GM19035 (cell line): ENCODE results near the gene NFASC.

Source experiments
- ATAC-seq: cut with Tn5 transposase; IDR thresholded peaks from one replicate; pipeline ENCODE4 v1.9.1; 2021; ENCODE audit not compliant: unreplicated experiment

NFASC gene

DNA sequence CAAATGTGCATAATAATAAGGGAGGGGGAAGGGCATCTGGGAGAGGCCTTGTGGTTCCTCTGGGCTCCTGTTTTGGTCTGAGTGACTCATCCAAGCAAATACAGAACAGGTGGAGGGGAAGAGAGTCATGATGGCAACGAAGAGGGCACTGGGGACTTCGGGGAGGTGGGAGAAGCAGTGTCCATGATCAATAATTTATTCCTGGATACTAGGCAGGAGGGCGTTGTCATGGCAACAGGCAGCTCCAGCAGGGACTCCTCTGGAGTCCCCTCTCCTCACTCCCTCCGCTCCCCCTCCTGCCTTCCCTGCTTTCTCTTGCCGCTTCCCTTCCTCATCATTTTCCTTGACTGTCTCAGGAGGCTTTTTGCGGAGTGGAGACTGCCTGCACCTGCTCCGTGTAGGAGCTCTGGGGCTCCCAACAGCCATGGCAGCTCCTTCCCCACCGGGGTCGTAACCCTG, 12.3 kb upstream of the NFASC start:
- ATAC-seq: no peak

DNA sequence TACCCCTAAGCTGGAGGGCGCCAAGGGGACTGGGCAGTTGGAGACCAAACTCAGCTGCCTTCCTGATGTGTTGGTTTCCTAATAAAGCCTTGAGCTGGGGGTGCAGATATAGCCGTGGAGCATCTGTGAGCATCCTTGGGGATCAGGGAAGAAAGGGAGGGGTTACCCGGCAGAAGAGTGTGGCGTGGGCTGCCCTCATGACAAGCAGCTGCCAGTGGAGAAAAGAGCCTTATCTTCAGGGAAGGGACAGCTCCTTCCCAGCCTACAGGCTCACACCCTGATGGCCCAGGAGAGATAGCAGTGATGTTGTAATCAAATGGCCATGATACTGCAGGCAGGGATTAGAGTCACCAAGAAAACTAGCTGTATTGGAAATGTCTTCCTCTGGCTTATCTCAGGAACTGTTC, 10.8 kb upstream of the NFASC start:
- ATAC-seq: no peak

DNA sequence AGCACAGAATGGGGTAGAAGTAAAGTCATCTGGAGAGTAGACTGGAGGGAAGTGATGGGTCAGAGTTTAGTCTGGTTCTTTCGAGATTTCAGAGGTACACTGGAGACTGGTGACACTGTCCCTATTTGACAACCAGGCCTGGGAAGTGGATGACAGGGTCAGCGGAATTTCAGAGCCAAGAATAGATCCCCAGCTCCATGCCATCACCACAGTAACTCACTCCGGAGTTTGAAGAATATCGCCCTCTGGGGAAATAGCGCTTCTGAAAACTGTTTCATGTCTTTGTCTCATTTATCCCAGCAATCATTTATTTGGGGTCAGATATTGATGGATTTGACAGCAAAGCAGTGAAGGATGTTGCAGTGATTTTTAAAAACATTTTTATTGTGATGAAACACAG, 7.6 kb upstream of the NFASC start:
- ATAC-seq: no peak

DNA sequence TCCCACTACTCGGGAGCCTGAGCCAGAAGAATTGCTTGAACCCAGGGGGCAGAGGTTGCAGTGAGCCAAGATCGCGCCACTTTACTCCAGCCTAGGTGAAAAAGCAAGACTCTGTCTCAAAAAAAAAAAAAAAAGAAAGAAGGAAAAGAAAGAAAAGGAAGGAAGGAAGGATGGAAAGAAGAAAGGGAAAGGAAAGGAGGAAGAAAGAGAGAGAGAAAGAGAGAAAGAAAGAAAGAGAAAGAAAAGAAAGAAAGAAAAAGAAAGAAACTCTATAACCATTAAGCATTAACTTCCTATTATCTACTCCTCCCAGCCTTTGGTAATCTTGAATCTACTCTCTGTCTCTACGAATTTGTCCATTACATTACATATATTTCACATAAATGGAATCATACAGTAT, 6.9 kb upstream of the NFASC start:
- ATAC-seq: no peak

DNA sequence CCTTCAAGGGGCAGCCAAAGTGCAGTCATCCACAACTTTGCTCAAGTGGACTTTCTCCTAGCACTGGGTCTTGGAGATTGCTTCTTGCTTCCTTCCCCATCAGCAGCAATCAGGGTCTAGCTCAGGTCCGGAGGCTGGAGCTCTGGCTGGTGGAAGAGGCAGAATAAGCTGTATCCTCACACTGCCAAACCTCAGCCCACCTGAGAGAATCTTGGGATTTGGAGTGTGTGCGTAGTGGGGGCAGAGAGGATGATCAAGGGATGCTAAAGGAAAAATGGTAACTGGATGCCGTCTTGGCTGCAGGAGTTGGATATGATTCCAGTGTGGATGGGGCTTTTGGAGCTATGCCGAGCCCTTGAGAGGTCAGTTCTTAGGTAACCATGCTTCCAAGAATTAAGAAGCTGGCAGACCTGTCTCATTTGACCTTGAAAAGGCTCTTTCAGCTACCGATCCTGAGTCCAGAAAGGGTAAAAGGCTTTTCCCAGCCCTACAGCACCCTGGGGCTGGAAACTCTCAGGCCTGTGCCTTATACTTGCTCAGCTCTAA, 4.5 kb upstream of the NFASC start:
- ATAC-seq: no peak

DNA sequence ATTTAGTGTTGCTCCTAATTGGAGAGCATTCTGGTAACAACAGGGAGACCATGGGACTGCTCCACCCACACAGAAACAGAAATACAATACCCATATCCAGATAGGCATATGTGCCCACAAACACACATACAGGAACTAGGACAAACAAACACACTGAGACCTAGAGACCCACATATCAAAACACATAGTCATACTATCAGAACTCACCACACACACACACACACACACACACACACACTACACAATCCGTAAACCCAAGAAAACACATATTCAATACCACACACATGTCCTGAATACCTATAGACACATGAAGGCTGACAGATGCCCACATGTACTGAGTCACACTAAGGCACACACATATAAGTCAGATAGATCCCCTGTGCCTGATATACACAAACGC, 3.5 kb upstream of the NFASC start:
- ATAC-seq: no peak

DNA sequence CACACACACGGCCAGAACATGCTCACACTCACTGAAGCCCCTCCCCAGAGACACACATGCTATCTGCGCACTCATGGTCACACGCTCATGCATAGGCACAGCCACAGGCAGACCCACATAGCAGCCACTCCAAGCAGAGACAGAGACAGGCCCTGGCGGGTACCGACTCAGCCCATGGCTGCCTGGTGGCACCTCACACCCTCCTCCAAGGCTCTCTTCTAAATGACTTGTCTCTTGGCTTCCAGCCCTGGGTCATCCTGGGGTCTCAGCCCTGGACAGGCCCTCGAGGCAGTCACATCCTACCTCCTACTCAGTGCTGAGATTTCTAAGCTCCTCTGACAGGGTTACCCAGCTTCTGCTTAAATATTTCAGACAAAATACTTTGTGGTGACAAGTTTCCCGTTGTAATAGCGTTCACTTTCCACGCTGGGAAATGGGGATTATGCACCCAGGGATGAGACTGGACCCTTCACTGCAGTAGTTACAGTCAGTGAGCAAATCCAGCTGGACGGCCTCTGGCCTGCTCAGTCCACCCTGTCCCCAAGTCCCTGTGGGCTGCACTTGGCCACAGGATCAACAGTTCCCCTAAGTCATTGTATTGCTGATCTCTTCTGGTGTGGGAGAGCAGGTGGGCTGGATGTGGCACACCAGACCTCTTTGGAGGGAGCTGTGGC, 2.9 kb upstream of the NFASC start:
- no peak for ATAC-seq

DNA sequence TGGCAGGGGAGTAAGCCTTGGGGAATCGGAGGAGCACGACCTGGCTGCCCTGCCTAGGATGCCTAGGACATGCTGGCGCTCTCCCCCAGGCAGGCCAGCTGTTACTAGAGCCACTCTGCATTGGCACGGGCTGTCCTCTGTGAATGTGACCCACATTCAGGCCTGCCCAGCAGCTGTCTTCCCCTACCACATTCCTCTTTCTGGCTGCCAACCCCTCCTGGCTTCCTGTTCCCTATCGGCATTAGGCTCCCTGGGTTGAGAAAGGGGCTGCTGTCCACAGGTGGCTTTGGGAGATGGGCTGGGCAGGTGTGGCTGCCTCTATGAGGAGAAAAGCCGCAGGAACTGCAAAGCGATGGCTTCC, 2.3 kb upstream of the NFASC start:
- no peak for ATAC-seq

DNA sequence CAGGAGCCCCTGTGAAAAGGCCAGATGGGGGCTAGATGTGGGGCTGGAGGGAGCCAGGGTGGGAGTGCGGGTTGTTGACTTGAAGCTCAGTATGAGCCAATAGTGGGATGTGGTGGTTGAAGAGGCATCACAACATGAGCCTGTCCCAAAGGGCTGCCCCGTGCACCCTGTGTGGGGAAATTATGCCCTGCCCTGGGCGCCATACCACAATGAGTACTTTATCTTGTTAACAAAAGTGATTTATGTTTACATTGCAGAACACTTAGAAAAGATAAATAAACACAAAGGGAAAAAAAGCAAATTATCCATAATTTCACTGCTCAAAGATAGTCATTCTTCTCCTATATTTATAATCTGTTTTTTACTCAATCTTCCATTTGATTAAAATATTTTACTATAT, 1.6 kb upstream of the NFASC start:
- no peak for ATAC-seq

DNA sequence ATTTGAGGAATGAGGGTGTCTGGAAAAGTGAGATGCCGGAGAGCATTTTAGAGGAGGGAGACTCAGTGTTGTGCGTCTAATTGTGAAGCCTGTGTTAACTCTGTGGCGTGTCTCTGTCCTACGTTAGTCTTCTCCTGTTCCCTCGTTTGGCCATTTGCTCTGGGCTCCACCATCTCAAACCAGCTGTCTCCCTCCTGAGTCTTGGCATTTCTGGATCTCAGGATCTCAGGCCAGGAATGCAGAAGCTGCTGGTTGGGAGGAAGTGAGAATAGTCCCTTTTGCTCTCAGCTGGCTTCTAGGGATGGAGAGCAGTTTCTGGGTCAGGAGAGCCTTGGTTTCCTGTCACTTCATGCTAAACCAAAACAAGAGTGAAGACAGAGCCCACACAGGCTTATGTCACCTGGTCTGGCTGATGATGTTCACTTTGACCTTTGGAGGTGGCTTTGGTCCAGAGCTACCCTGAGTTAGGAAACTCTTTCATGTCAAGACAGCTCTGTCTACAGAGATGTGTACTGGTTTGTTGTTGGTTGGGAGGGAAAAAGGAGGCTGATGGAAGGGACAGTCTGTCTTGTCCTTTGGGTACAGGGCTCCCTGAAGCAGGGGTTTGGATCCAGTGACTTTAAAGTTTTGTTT, 859 bp downstream of the NFASC start:
- ATAC-seq: no peak

DNA sequence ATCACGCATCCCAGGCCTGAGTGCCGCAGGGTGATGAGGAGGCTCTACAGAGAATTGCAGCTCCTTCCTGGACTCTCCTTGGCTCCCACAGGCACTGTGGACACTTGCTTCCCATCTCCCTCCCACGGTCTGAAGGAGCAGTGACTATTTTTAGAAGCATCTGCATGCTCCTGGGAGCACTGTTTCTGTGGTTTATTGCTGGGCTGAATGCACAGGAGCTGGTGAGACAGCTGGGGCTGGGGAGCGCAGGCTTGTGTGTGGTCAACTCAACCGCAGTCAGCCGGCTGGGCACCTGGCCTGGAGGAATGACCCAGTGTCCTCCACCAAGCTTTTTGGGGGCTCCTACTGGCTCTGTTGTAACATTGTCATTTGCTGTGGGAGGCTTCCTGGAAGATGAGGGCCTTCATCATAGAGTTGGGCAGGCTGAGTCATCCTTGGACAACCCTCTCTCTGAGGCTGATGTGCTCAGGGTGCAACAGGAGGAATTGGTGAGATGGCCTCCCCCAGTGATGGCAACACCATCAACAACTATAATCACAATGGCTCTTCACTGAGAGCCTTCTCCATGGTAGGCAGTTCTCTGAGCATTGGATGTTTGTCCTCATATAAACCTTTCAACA, 1.7 kb downstream of the NFASC start:
- no peak for ATAC-seq

DNA sequence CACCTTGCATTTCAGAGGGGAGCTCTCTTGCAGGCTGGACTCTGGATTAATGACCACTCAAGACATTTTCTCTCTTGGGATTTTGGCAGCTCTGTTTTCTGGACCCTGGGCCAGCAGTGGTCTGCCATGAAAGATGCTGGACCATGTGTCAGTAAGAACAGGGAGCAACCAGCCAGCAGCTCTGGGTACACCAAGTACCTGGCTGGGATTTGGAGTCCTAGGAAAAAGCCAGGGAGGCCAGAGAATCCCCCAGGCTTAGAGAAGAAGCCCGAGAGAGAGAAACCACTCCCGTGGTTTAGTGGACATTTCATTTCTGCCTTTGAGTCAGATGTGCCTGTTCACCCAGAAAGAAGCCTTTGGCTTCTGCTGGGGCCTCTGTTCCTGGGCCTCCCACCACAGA, 2.5 kb downstream of the NFASC start:
- no peak for ATAC-seq

DNA sequence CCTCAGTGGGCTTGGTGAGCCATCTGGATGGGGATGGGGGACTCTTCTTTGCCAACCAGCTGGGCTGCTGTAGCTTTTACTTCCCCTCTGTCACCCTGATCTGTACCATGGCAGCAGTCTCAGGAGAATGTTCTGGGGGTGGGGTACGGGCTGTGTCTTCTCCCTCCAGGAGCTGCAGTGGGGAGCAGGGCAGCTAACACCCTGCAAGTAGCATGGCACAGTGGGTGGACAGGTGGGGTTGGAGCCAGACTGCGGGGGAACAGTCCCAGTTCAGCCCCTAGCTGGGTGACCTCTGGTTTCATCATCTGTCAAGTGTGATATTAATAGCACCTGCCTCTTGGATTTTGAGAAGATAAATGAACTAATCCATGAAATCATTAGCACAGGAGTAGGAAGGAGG, 3.1 kb downstream of the NFASC start:
- no peak for ATAC-seq

DNA sequence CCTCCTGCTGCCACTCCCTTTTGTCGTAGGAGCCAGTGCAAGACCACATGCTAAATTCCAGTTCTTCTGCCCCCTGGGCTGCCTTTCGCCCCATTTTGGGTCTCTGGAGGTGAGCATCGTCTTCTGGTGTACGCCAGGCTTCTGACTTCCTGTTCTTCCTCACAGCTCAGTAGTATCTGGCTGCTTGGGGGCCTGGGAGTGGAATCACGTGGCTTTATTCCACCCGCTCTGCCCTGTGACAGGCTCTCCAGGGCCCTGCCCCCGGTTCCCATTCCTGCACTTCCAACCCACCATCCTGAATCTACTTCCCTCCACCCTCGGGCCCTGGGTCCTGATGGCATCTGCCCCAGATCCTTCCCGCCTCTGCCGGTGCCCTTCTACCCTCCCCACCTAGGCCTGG, 3.6 kb downstream of the NFASC start:
- ATAC-seq: no peak

DNA sequence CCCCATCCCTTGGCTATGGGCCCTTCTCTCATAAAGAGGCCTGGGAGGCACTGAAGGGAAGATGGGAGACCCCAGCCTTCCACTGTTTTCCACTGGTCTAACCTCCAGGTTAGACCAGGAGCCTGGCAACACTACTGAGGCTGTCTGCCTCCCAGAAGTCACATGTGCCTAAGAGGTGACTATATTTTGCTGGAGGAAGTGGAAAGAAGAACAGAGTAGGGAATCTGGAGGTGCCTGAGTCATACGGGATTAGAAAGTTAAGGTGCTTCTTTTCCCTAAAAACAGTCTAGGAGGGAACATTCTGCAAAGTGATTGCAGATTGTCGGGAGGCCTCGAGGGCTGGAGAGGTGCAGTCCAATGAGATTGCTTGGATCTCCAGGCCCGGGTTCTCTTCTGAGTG, 4.6 kb downstream of the NFASC start:
- ATAC-seq: no peak

DNA sequence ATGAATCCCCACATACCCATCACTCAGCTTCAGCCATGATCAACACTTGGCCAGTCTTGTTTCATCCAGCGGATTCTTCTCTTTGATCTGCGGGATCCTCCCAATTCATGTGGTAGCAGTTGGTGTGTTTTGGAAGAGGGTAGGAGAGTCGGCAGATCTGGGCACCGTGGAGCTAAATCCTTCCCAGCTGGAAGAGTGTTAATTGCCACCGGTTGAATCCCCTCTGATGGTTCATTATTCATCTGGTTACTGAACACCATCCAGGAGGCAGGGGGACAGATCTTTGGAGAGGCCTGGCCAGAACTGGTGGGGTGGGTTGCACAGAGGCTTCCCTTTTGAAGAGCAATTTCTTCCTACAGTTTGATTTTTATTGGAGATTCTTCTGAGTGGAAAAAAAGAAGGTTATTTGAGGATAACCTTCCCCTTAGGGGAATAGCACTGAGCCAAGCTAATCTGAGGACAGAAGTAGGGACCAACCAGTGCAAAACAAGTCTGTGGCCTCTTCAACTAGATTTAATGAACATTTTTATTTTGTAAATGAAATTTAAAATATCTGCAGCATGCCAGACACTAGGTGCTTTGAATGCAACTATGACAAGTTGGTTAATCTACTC, 8.1 kb downstream of the NFASC start:
- ATAC-seq: no peak

DNA sequence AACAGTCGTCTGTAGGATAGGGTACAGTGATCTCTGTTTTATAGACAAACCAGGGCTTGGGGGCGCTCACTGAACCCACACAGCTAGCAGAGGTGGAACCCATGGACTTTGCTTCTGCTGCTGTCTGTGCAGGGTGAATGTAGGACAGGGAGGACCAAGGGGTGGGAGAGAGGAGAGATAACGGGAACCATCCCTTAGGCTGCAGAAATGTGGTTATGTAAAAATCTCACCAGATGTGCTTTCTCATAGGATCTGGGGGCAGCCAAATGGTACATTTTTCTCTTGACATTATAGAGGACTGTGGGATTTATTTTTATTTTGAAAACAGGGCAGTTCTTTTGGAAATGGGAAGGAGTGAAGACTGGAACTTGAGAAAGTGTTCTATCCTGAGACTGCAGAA, 8.7 kb downstream of the NFASC start:
- no peak for ATAC-seq

DNA sequence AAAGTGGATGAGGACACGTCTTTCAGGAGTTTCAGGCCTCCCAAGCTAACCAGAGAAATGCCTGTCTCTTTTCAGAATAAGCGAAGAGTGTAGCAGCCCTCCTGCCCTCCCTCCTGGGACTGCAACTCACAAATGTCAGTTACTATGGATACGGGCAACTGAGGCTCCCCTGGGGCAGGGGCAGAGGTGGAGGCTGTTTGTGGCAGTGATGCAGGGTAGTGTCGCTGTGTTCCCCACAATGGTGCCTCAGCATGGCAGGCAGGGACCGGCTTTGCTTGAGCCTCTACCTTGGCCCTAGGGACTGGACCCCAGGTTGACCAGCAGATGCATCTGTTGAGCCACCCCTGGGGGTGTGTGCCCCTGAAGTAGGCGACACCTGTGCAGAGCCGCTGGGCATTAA, 10.2 kb downstream of the NFASC start:
- no peak for ATAC-seq

DNA sequence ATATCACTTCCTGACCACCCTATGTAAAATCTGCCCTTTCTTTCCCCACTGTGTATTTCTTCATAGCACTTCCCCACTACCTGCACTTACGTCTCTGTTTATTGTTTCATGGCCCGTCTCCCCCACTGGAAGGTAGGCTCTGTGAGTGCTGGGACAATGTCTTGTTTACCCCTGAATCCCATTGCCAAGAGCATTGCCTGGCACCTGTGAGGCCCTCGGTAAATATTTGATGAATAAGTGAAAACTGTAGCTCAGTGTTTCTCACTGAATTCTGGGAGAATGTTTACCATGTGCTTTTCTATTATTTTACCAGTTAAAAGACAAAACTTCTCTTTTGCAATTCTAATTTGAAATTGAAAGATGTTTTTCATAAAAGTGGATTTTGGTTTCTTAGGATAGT, 11.8 kb downstream of the NFASC start:
- ATAC-seq: no peak

DNA sequence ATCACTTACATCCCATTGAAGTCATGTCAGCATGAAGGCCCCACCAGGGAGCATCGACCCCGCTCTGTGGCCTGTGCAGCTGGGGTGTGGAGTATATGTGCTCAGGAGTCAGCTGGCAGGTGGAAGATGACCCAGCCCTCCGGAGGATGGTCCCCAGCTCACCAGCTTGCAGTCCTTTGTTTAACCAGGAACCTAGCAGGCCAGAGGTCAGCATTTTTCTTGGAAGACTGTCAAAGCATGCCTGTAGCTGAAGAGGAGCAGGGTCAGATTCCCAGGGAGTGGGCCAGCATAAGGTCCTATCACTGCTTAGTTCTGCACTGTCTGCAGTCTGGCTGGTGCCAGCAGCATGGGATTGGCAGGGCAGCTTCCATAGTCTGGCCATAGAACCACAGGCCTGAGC, 12.7 kb downstream of the NFASC start:
- ATAC-seq: no peak

DNA sequence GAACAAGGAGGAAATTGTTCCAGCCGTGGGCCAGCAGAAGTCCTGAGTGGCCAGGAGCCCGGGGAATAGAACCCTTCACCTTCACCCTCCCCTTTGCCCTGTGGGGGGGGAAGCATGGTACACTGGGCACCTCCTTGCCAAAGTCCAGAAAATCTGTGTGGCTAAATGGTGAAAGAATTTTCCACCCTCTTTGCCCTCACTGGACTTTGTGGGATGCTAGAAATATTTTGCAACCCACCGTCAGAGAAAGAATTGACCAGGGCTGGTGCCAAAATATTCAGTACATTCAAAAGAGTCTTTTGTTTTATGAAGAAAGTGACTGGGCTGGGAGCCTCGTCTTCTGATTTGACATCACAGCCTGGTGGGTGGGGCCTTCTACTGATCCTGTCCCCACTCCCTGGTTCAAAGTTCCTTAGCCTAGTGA, 14.6 kb downstream of the NFASC start:
- ATAC-seq: no peak

DNA sequence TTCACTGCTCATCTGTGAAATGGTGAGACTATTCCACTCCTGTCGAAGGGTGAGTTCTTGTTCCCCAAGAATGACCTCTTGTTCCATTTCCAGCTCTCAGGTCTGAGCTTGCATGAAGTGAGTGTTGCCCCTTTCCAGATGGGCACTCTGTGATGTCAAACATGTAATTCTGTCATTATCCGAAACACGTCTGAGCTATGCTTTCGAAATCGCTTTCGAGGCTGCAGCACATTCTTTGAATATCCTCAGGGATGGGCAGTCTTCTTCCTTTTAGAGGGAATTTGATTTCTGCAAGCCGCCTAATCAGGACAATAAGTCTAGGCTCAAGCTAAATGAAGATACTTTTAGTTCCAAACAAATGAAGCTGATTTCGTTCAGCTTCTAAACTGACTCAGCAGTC, 15.1 kb downstream of the NFASC start:
- no peak for ATAC-seq
